HL-60 (cell line): Measurements from ENCODE around the gene ST8SIA4.

Experiments
- DNase-seq, 2 experiments: peaks; one replicate each; pipeline ENCODE4 v3.0.0-alpha.2; 2010 to 2020; ENCODE audit warnings: low read depth in 1 of 2, low spot score in 1 of 2
- H3K27ac ChIP-seq: fragments of 250-450 bp; sonication (Bioruptor Pico); replicated peaks from 2 replicates; pipeline ENCODE4 v1.5.1; 2020; ENCODE audit warnings: mild to moderate bottlenecking, moderate library complexity
- H3K27me3 ChIP-seq: fragments of 250-450 bp; sonication (Bioruptor Pico); 2 replicates; pipeline ENCODE4 v1.5.1; 2021; ENCODE audit warnings: mild to moderate bottlenecking, moderate library complexity; ENCODE audit not compliant: insufficient read depth, poor library complexity, severe bottlenecking
- H3K4me3 ChIP-seq: replicated peaks from 2 replicates; pipeline ENCODE4 v1.5.1; 2011; ENCODE audit warnings: mild to moderate bottlenecking, control low read depth, low read length; ENCODE audit not compliant: insufficient read depth
- GABPA ChIP-seq: IDR thresholded peaks from 2 replicates; pipeline ENCODE4 v1.6.1; 2012; ENCODE audit warnings: low read depth
- POLR2AphosphoS5 ChIP-seq: IDR thresholded peaks from 2 replicates; pipeline ENCODE4 v1.6.1; 2012; ENCODE audit warnings: low read depth
- SPI1 ChIP-seq: IDR thresholded peaks from 2 replicates; pipeline ENCODE4 v1.6.1; 2012; ENCODE audit warnings: low read depth, mild to moderate bottlenecking, borderline replicate concordance
- TF ChIP-seq, protein P1 (sequence below): IDR thresholded peaks from 2 replicates; pipeline ENCODE4 v1.6.1; 2012; ENCODE audit warnings: low read depth; ENCODE audit not compliant: insufficient replicate concordance
- TF ChIP-seq, protein P2 (sequence below): IDR thresholded peaks from one replicate; pipeline ENCODE4 v1.5.1; 2011; ENCODE audit warnings: low read length, control low read depth, inconsistent platforms; ENCODE audit not compliant: insufficient read depth

The ST8SIA4 gene

DNA sequence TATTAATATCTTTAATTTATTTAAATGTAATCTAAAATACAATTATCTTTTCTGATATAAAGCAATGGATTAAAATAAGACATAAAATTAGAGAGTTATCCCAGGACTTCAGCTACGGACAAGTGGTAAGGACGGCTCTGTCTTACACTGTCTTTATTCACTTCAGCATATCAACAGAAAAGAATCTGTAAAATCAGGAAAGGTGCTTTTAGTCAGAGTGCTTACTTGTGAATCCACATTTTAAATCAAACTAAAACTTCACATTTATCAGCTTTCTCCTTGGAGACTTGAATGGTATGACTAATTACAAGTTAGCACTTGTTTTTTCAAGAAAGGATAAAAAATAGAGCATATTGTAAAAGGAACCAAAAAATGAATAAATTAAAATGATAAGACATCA is 39.3 kb downstream of the ST8SIA4 start:
- Histone ChIP-seq H3K27ac (no peak overlapping the region), H3K27me3 (no peaks in the 10 kb centered on the region), H3K4me3 (no peak overlapping the region)
- no peak for DNase-seq
- TF ChIP-seq, protein P1, sequence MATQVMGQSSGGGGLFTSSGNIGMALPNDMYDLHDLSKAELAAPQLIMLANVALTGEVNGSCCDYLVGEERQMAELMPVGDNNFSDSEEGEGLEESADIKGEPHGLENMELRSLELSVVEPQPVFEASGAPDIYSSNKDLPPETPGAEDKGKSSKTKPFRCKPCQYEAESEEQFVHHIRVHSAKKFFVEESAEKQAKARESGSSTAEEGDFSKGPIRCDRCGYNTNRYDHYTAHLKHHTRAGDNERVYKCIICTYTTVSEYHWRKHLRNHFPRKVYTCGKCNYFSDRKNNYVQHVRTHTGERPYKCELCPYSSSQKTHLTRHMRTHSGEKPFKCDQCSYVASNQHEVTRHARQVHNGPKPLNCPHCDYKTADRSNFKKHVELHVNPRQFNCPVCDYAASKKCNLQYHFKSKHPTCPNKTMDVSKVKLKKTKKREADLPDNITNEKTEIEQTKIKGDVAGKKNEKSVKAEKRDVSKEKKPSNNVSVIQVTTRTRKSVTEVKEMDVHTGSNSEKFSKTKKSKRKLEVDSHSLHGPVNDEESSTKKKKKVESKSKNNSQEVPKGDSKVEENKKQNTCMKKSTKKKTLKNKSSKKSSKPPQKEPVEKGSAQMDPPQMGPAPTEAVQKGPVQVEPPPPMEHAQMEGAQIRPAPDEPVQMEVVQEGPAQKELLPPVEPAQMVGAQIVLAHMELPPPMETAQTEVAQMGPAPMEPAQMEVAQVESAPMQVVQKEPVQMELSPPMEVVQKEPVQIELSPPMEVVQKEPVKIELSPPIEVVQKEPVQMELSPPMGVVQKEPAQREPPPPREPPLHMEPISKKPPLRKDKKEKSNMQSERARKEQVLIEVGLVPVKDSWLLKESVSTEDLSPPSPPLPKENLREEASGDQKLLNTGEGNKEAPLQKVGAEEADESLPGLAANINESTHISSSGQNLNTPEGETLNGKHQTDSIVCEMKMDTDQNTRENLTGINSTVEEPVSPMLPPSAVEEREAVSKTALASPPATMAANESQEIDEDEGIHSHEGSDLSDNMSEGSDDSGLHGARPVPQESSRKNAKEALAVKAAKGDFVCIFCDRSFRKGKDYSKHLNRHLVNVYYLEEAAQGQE, result no peak
- no peak for TF ChIP-seq GABPA
- no peak for TF ChIP-seq SPI1
- TF ChIP-seq POLR2AphosphoS5, result no peak
- TF ChIP-seq, protein P2, sequence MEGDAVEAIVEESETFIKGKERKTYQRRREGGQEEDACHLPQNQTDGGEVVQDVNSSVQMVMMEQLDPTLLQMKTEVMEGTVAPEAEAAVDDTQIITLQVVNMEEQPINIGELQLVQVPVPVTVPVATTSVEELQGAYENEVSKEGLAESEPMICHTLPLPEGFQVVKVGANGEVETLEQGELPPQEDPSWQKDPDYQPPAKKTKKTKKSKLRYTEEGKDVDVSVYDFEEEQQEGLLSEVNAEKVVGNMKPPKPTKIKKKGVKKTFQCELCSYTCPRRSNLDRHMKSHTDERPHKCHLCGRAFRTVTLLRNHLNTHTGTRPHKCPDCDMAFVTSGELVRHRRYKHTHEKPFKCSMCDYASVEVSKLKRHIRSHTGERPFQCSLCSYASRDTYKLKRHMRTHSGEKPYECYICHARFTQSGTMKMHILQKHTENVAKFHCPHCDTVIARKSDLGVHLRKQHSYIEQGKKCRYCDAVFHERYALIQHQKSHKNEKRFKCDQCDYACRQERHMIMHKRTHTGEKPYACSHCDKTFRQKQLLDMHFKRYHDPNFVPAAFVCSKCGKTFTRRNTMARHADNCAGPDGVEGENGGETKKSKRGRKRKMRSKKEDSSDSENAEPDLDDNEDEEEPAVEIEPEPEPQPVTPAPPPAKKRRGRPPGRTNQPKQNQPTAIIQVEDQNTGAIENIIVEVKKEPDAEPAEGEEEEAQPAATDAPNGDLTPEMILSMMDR, result no peak

DNA sequence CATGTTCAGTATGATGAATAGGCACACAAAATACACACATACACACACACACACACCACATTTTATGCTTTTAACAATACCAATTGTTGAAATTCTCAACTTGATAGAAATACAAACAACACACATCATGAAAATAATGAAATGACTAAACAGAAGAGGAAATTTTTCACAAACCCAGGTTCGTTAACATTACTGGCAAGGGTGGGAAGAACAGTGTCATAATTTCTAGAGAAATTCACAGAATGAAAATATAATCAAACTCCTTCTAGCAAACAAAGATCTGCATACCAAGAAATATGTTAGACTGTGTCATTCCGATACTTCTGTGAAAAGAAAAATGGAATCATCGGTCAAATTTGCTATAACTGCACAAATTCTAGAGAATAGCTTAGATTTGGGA is 41.9 kb downstream of the ST8SIA4 start:
- TF ChIP-seq, protein P2, result no peak
- H3K4me3 ChIP-seq, result no peak overlapping the region
- no peaks in the 10 kb centered on the region for H3K27me3 ChIP-seq
- DNase-seq, result no peak
- H3K27ac ChIP-seq, result no peak overlapping the region

DNA sequence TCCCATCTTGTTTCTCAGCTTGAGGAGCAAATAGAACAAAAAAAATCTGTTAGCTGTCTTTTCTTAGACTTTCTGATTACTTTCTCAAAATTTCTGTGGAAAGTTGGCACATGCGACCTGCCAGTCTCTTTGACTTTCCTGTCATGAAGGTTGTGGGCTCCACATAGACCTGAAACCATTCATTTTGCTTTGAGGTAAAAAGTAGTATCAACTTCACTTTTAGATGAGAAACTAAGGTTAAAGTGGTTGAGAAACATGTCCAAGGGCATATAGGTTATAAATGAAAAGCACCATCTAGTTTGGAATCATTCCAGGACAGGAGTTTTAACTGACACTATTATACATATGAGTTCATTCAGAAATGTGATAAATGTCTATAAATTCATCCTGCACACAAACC is 42.7 kb downstream of the ST8SIA4 start:
- TF ChIP-seq GABPA (no peak), POLR2AphosphoS5 (no peak)
- TF ChIP-seq, protein P2, result no peak
- TF ChIP-seq, protein P1, result no peak
- no peak for DNase-seq
- no peak overlapping the region for H3K27ac ChIP-seq
- H3K4me3 ChIP-seq, result no peak overlapping the region
- H3K27me3 ChIP-seq, result no peaks in the 10 kb centered on the region

DNA sequence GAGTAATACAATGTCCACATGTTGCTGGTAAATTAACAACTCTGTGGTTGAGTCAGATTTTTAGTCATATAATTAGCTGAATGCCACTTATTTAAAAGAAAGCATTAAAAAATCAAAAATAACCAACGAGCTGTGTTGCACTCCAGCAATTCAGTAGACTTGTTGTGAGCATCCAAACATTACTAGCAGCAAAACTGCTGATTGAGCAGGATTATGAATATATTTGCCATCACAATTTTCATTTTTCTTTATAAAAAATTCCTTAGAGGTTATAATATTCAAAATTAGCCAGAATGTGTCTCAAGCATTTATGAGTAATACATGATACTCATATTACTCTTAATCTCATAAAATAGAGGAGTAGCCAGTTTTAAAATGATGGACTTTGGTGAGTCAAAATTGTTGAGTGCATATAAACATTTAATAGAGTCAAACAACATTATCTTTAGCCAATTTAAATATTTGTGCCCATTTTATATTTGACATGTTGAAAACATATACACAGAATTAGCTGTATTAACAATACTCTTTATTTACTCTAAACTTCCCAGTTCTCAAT is 44.0 kb downstream of the ST8SIA4 start:
- no peak overlapping the region for H3K27ac ChIP-seq
- H3K4me3 ChIP-seq, result no peak overlapping the region
- TF ChIP-seq POLR2AphosphoS5 (no peak), SPI1 (no peak)
- TF ChIP-seq, protein P1, result no peak
- TF ChIP-seq, protein P2, result no peak
- DNase-seq, result no peak
- H3K27me3 ChIP-seq, result no peaks in the 10 kb centered on the region
